Esophagus muscularis mucosa (tissue), 4 donors: ENCODE results near the gene ST7. TPM values are rescaled to one million over a fixed set of nuclear protein-coding genes. Genes with fewer than 3 reads are reported as not detected.

ENCODE experiments used
- DNase-seq: peaks from one replicate; pipeline ENCODE4 v3.0.0-alpha.2; 2017; ENCODE audit errors: extremely low spot score
- H3K27ac ChIP-seq, 4 donors: fragments of 200-600 bp; sonication (generic); replicated peaks in 1 of 4; 1 replicate in 3 of 4; 2 replicates in 1 of 4; pipeline ENCODE4 v1.5.1; 2016 to 2019; ENCODE audit warnings: mild to moderate bottlenecking in 1 of 4
- H3K27me3 ChIP-seq, 4 donors: fragments of 200-600 bp; sonication (generic); one replicate each; pipeline versions ENCODE4 v1.5.1 to v1.6.0; 2016 to 2019
- H3K36me3 ChIP-seq, 4 donors: fragments of 200-600 bp; sonication (generic); one replicate each; pipeline ENCODE4 v1.5.1; 2016 to 2019
- H3K4me1 ChIP-seq, 4 donors: fragments of 200-600 bp; sonication (generic); one replicate each; pipeline ENCODE4 v1.5.1; 2016 to 2019
- H3K4me3 ChIP-seq, 4 donors: fragments of 200-600 bp; sonication (generic); 1 replicate in 2 of 4; 2 replicates in 2 of 4; pipeline ENCODE4 v1.5.1; 2016 to 2019; ENCODE audit warnings: mild to moderate bottlenecking in 4 of 4, moderate library complexity in 1 of 4
- H3K9me3 ChIP-seq, 4 donors: fragments of 200-600 bp; sonication (generic); 1 replicate in 3 of 4; 2 replicates in 1 of 4; pipeline ENCODE4 v1.5.1; 2016 to 2019
- CTCF ChIP-seq, 3 experiments: fragments of 200-600 bp in 2 of 3; fragments of 450-650 bp in 1 of 3; sonication (generic) in 2 of 3; IDR thresholded peaks; one replicate each; pipeline ENCODE4 v1.5.1; 2017 to 2019; ENCODE audit warnings: antibody characterized with exemption in 3 of 3, mild to moderate bottlenecking in 2 of 3, moderate library complexity in 1 of 3
- EP300 ChIP-seq: sonication (generic); formaldehyde crosslinking; IDR thresholded peaks from one replicate; pipeline ENCODE4 v1.6.1; 2017; ENCODE audit warnings: antibody characterized with exemption
- POLR2A ChIP-seq: fragments of 450-650 bp; IDR thresholded peaks from one replicate; pipeline ENCODE4 v1.6.1; 2017; ENCODE audit warnings: antibody characterized with exemption, moderate library complexity, mild to moderate bottlenecking, low read depth
- POLR2AphosphoS5 ChIP-seq, 2 donors: sonication (generic); formaldehyde crosslinking; IDR thresholded peaks; one replicate each; pipeline ENCODE4 v1.6.1; 2017; ENCODE audit warnings: antibody characterized with exemption in 2 of 2
- WGBS: methylation state at CpG from one replicate; pipeline ENCODE4 v1.1.5; 2018; 5-methylcytosine and 5-hydroxymethylcytosine counted together
- intact Hi-C: fragments of 100-400 bp; cut with DNase I; formaldehyde crosslinking; loops from one replicate; pipeline ENCODE4 v1.15.1; 2023
- total RNA-seq, 4 donors: library from RNA; depleted of rRNA; stranded (reverse); fragments of >200 nt; gene quantifications; one replicate each; pipeline versions ENCODE4 v1.1.0 to v1.2.1, GENCODE V29; 2016

ST7 gene
- total RNA-seq, 4 donors from 2014 or later, result 16.9 to 22.0 (median 18.2) TPM

- intact Hi-C loops, result no loop called here
- H3K9me3 ChIP-seq, result no peaks in the 10 kb centered on the region
- peaks cover 0 to 16% (median 7%) of the 10 kb centered on the region in 4 donors for H3K4me1 ChIP-seq
- H3K36me3 ChIP-seq, result no peaks in the 10 kb centered on the region
- H3K27ac ChIP-seq, result no peak overlapping the region
- no peaks in the 10 kb centered on the region for H3K27me3 ChIP-seq
- no peak overlapping the region for H3K4me3 ChIP-seq
- 75% methylated on average over 3 of the region's 3 CpGs for WGBS
- TF ChIP-seq POLR2A (no peak), EP300 (no peak), CTCF (IDR thresholded peaks at IDR 0.05) (no peak), POLR2AphosphoS5 (IDR thresholded peaks at IDR 0.05) (no peak)
- DNase-seq, result no peak
These were observed 133.5 kb downstream of the ST7 start for GRCh38 chr7:117086788-117087187.

GRCh38 chr7:117087639-117088396 lies 134.5 kb downstream of the ST7 start:
- peaks cover 3 to 18% (median 8%) of the 10 kb centered on the region in 4 donors for H3K4me1 ChIP-seq
- no peak overlapping the region for H3K27ac ChIP-seq
- intact Hi-C loops, result no loop called here
- H3K4me3 ChIP-seq, result no peak overlapping the region
- no peaks in the 10 kb centered on the region for H3K27me3 ChIP-seq
- WGBS, result 84% methylated on average over 4 of the region's 4 CpGs
- H3K36me3 ChIP-seq, result no peaks in the 10 kb centered on the region
- no peak for TF ChIP-seq EP300
- no peaks in the 10 kb centered on the region for H3K9me3 ChIP-seq
- DNase-seq, result no peak

DNA sequence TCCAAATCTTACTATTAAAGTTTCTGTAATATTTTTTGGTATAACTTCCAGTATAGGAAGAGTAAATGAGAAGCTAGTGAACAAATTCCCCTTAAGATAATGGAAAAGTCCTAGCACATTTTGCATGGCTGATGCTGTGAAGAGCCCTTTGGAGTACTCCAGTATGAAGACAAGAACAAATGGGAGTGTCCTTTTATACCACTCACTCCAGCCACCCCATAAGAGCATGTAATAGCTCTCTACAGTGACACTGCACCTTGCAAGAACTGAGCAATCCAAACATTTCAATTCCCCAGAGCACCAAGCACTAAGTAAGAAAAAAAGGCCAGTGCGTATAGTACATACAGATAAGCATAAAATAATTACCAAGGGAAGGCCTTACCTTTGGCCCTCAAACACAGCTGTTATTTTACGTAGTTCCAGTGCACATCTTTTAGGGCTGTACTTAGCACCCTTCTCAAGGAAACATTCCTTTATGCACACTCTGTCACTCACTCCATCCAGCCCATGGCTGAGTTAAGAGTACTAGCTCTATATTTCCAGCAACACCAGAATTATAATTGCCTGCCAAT lies 135.4 kb downstream of the ST7 start:
- no peak for DNase-seq
- Histone ChIP-seq H3K27ac (no peak overlapping the region), H3K27me3 (no peaks in the 10 kb centered on the region), H3K36me3 (no peaks in the 10 kb centered on the region), H3K4me3 (no peak overlapping the region), H3K4me1 (peaks cover 3 to 18% (median 8%) of the 10 kb centered on the region in 4 donors), H3K9me3 (no peaks in the 10 kb centered on the region)
- intact Hi-C loops, result no loop called here
- 95% methylated on average over 2 of the region's 2 CpGs for WGBS
- TF ChIP-seq CTCF (IDR thresholded peaks at IDR 0.05) (no peak), EP300 (no peak), POLR2A (no peak), POLR2AphosphoS5 (IDR thresholded peaks at IDR 0.05) (no peak)

GRCh38 chr7:117090791-117091190 lies 137.5 kb downstream of the ST7 start:
- DNase-seq, result no peak
- 86% methylated on average over 5 of the region's 5 CpGs for WGBS
- Histone ChIP-seq H3K4me3 (no peak overlapping the region), H3K27ac (no peak overlapping the region), H3K4me1 (peaks cover 3 to 18% (median 5%) of the 10 kb centered on the region in 4 donors), H3K27me3 (no peaks in the 10 kb centered on the region), H3K36me3 (no peaks in the 10 kb centered on the region), H3K9me3 (no peaks in the 10 kb centered on the region)
- intact Hi-C loops, result no loop called here
- TF ChIP-seq POLR2A (no peak), CTCF (IDR thresholded peaks at IDR 0.05) (no peak), EP300 (no peak)

DNA sequence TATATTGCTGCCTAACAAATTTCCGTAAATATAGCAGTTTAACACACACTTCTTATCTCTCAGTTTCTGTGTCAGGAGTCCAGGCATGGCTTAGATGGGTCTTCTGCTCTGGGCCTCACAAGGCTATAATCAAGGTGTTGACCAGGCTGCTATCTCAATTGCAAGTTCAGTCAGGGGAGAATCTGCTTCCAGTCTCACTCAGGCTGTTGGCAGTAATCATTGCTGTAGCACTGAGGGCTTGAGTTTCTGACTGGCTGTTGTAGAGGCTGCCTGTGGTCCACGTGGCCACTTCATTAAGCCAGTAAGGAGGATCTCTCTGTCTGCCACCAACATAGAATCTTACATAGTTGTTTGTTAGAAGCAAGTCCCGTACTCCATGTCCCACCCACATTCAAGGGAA lies 138.4 kb downstream of the ST7 start:
- Histone ChIP-seq H3K36me3 (no peaks in the 10 kb centered on the region), H3K4me3 (no peak overlapping the region), H3K27ac (no peak overlapping the region), H3K4me1 (peaks cover 4 to 13% (median 7%) of the 10 kb centered on the region in 4 donors), H3K27me3 (no peaks in the 10 kb centered on the region), H3K9me3 (no peaks in the 10 kb centered on the region)
- no peak for DNase-seq
- intact Hi-C loops, result no loop called here
- WGBS, result 87% methylated on average over 2 of the region's 3 CpGs
- no peak for TF ChIP-seq EP300
- TF ChIP-seq POLR2AphosphoS5 (IDR thresholded peaks at IDR 0.05), result no peak
- TF ChIP-seq POLR2A, result no peak
- TF ChIP-seq CTCF (IDR thresholded peaks at IDR 0.05), result no peak
